K562 (cell line): ENCODE data around the gene FKBP8. TPM values are rescaled to one million over a fixed set of nuclear protein-coding genes. Genes with fewer than 3 reads are reported as not detected.

Experiments used
- ATAC-seq: fragments of 200-7000 bp; cut with Tn5 transposase; 3 replicates; pipeline ENCODE4 v1.9.1; 2020; ENCODE audit warnings: moderate library complexity
- BruUV-seq: library from RNA; stranded (reverse); fragments of 400-500 nt; replicated peaks from 2 replicates; lab custom pipeline; 2021; lab: Mats Ljungman, UMichigan
- CTCF ChIA-PET: fragments of 300-600 bp; formaldehyde crosslinking; extraction: SDS; loops from one replicate; lab custom pipeline; 2021; ENCODE audit warnings: low intra/inter-chr PET ratio; lab: Yijun Ruan, JAX
- POLR2A ChIA-PET: fragments of 300-600, 350-650 bp; sonication (Branson Sonifier 250); formaldehyde crosslinking; extraction: SDS; loops from one replicate; lab custom pipeline; 2021; ENCODE audit warnings: antibody characterized with exemption, inconsistent platforms; lab: Yijun Ruan, JAX
- DNase-seq, 4 experiments: peaks; one replicate each; pipeline versions ENCODE4 v3.0.0 to v3.0.0-alpha.2; 2011 to 2018; ENCODE audit warnings: low spot score in 3 of 4, mixed read lengths in 3 of 4; ENCODE audit errors: extremely low read depth in 1 of 4
- FAIRE-seq: peaks from 2 replicates; lab custom pipeline; 2011; peaks lifted over from hg19 to GRCh38; lab: Jason Lieb, UNC
- H2AFZ ChIP-seq: 2 replicates; pipeline ENCODE4 v1.6.0; 2011; ENCODE audit warnings: low read depth, low read length, control low read depth, inconsistent platforms
- H3K27ac ChIP-seq: fragments of 200-600 bp; 3 replicates; pipeline ENCODE4 v1.8.0; 2011; ENCODE audit warnings: low read depth, mild to moderate bottlenecking, control low read depth, inconsistent platforms, low read length, moderate library complexity, mixed read lengths; ENCODE audit errors: extremely low read depth
- H3K27me3 ChIP-seq, 2 experiments: fragments of 300-600 bp in 1 of 2; 2 replicates in 1 of 2; 3 replicates in 1 of 2; pipeline versions ENCODE4 v1.6.0 to v1.8.0; 2011; ENCODE audit warnings: inconsistent platforms in 2 of 2, low read length in 2 of 2, mild to moderate bottlenecking in 1 of 2, mixed read lengths in 1 of 2, moderate library complexity in 1 of 2; ENCODE audit not compliant: control insufficient read depth in 2 of 2, insufficient read depth in 2 of 2
- H3K36me3 ChIP-seq: fragments of 300-600 bp; 3 replicates; pipeline ENCODE4 v1.8.0; 2011; ENCODE audit warnings: mild to moderate bottlenecking, low read length, inconsistent platforms; ENCODE audit not compliant: control insufficient read depth, insufficient read depth
- H3K4me1 ChIP-seq, 2 experiments: fragments of 200-600 bp in 1 of 2; replicated peaks in 1 of 2; 2 replicates in 1 of 2; 3 replicates in 1 of 2; pipeline versions ENCODE4 v1.5.1 to v1.8.0; 2011; ENCODE audit warnings: inconsistent platforms in 2 of 2, low read length in 2 of 2, mild to moderate bottlenecking in 1 of 2, mixed read lengths in 1 of 2, moderate library complexity in 1 of 2; ENCODE audit not compliant: control insufficient read depth in 2 of 2, insufficient read depth in 2 of 2
- H3K4me2 ChIP-seq: 2 replicates; pipeline ENCODE4 v1.6.1; 2011; ENCODE audit warnings: low read length, control low read depth, inconsistent platforms, mixed read lengths; ENCODE audit not compliant: insufficient read depth
- H3K4me3 ChIP-seq: fragments of 200-600 bp; sonication (generic), shearing (Covaris generic); 2 replicates; pipeline ENCODE4 v1.5.1; 2016; ENCODE audit warnings: control low read depth, inconsistent platforms
- H3K79me2 ChIP-seq: fragments of 200-600 bp; 3 replicates; pipeline ENCODE4 v1.8.0; 2011; ENCODE audit warnings: low read length, inconsistent platforms; ENCODE audit not compliant: control insufficient read depth, insufficient read depth
- H3K9ac ChIP-seq, 2 experiments: 2 replicates each; pipeline versions ENCODE4 v1.6.0 to v1.6.1; 2011; ENCODE audit warnings: low read depth in 2 of 2, low read length in 2 of 2, control low read depth in 1 of 2, inconsistent platforms in 1 of 2, mild to moderate bottlenecking in 1 of 2, mixed read lengths in 1 of 2; ENCODE audit not compliant: insufficient read depth in 1 of 2
- H3K9me1 ChIP-seq: one replicate; pipeline ENCODE4 v1.6.0; 2011; ENCODE audit warnings: inconsistent platforms, mild to moderate bottlenecking, low read length, moderate library complexity; ENCODE audit not compliant: control insufficient read depth, insufficient read depth
- H3K9me3 ChIP-seq: replicated peaks from 2 replicates; pipeline ENCODE4 v1.5.1; 2011; ENCODE audit warnings: low read depth, low read length, inconsistent platforms; ENCODE audit not compliant: control insufficient read depth, insufficient read depth
- H4K20me1 ChIP-seq: replicated peaks from 2 replicates; pipeline ENCODE4 v1.6.1; 2011; ENCODE audit warnings: low read length, inconsistent platforms, mixed read lengths; ENCODE audit not compliant: control insufficient read depth, insufficient read depth
- CXXC5 ChIP-seq: fragments of 250-450 bp; sonication (Bioruptor Pico); IDR thresholded peaks from 2 replicates; pipeline ENCODE4 v1.8.0; 2022; ENCODE audit warnings: inconsistent platforms, mild to moderate bottlenecking, moderate library complexity
- SMARCA5 ChIP-seq: fragments of 450-650 bp; IDR thresholded peaks from 2 replicates; pipeline ENCODE4 v1.6.1; 2016
- SPI1 ChIP-seq: IDR thresholded peaks from 2 replicates; pipeline ENCODE4 v1.6.1; 2011; ENCODE audit warnings: low read depth, low read length, control low read depth, borderline replicate concordance
- WGBS: fragments of 100-300 bp; shearing (Covaris generic); methylation state at CpG from one replicate; pipeline ENCODE4 v1.1.6; 2016; ENCODE audit warnings: low coverage, mixed read lengths; ENCODE audit not compliant: insufficient coverage; ENCODE audit errors: missing lambda C conversion rate; 5-methylcytosine and 5-hydroxymethylcytosine counted together
- in situ Hi-C: fragments of 300-500 bp; cut with MboI; formaldehyde crosslinking; loops from 4 replicates; pipeline ENCODE4 v1.15.0; 2018; ENCODE audit warnings: inconsistent platforms, mixed read lengths
- intact Hi-C: fragments of 100-400 bp; cut with micrococcal nuclease; formaldehyde crosslinking; loops from 2 replicates; pipeline ENCODE4 v1.14.2; 2022
- polyA plus RNA-seq, 8 experiments: library from polyadenylated mRNA; depleted of rRNA in 4 of 8; stranded (reverse) in 5 of 8; unstranded in 3 of 8; fragments of >200 nt; fragmentation: Nextera tagmentation in 2 of 8; fragmentation: Illumina TruSeq in 1 of 8; extraction: Ambion mirVana in 2 of 8; extraction: Trizol in 1 of 8; gene quantifications; 2 replicates each; pipeline versions ENCODE4 v1.2.1 to v1.2.3, GENCODE V29; 2011 to 2014; ENCODE audit warnings: inconsistent platforms in 1 of 8, missing spikeins in 1 of 8
- total RNA-seq, 7 experiments: library from RNA; depleted of rRNA in 6 of 7; stranded (reverse); fragments of >200 nt in 6 of 7; fragmentation: Illumina TruSeq in 2 of 7; extraction: Trizol in 2 of 7; gene quantifications; 2 replicates each; pipeline versions ENCODE4 v1.2.1 to v1.2.3, GENCODE V29; 2011 to 2021; ENCODE audit warnings: low replicate concordance in 1 of 7
- TF ChIP-seq, protein P1 (sequence below): sonication (generic); formaldehyde crosslinking; IDR thresholded peaks from 2 replicates; pipeline ENCODE4 v1.8.0; 2022; ENCODE audit warnings: mild to moderate bottlenecking, missing genetic modification reagents

Gene FKBP8
- total and polyA plus RNA-seq, 9 of the 15 experiments (the other 6 are each of a cell fraction or from before 2014, with no cell fraction given) = 0.46 to 236 (median 104) TPM

DNA sequence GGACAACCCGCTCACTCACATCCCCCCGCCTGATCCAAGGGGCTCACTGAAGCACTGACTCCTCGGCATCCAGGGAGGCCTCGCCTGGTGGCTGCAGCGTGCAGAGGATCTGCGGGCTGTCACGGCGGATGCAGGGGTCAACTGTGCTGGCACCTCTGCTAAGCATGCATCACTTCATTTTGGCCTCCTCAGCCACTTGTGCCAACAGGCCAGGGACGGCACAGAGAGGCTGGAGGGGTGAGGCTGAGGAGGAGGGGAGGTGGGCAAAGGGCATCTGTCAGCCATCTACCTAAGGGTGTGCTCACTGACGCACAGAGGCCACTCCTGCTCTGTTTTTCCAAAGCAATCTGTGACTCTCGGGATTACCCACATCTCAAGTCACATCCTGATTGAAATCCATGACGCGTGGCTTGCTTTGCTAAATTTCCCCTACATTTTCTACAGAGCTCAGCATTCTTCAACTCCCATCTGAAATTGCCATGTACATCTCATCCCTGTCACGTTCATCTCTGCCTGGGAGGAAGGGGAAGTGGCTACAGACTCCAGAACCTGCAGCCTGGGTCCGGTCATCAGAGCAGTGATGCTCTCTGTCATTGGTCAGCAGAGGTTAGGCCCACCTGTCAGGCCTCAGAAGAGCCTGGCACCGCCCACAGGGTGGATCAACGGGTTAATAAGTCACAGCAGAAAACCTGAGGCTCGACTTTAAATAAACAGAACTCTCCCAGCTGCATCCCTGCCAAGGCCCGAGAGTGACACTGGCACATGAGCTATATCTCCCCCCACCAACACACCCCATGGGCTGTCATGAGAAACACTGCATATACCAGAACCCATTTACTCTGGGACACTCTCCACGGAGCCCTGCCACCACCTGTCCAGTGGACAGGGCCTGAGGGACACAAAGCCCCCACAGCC, 39.1 kb downstream of the FKBP8 start:
- no peak overlapping the region for H2AFZ ChIP-seq
- 73% methylated on average over 20 of the region's 20 CpGs for WGBS
- in situ Hi-C loops (no loop called here), intact Hi-C loops (no loop called here)
- FAIRE-seq (peak; percentile 54), DNase-seq (no peak), ATAC-seq (no peak)
- H3K4me3 ChIP-seq = no peak overlapping the region
- POLR2A ChIA-PET = interaction anchor here (0.7 to 9.2 kb wide), 3 partner anchors 12 to 333 kb away, joined by 3 to 84 read pairs (median 13); partner anchors contain the start of gene ELL
- TF ChIP-seq SMARCA5 (no peak), SPI1 (peak; percentile 52; the same call in 1 of the 2 replicates)
- BruUV-seq = no TSS peak
- no peaks in the 10 kb centered on the region for H3K9me3 ChIP-seq
- H3K36me3 ChIP-seq = peaks cover 13% of the 10 kb centered on the region; the same call in 2 of the 3 replicates
- peak overlapping the region in 1 of 2 experiments; percentile 77; a peak in 2 of 4 replicates for H3K9ac ChIP-seq
- peaks cover 94% of the 10 kb centered on the region for H4K20me1 ChIP-seq
- no peak overlapping the region for H3K4me2 ChIP-seq
- CTCF ChIA-PET = no interaction called here
- peaks cover 98% of the 10 kb centered on the region for H3K79me2 ChIP-seq
- no peaks in the 10 kb centered on the region for H3K27me3 ChIP-seq
- peaks cover 30% of the 10 kb centered on the region for H3K9me1 ChIP-seq
- no peak overlapping the region for H3K27ac ChIP-seq
- peaks cover 22 to 66% of the 10 kb centered on the region in 2 experiments for H3K4me1 ChIP-seq

DNA sequence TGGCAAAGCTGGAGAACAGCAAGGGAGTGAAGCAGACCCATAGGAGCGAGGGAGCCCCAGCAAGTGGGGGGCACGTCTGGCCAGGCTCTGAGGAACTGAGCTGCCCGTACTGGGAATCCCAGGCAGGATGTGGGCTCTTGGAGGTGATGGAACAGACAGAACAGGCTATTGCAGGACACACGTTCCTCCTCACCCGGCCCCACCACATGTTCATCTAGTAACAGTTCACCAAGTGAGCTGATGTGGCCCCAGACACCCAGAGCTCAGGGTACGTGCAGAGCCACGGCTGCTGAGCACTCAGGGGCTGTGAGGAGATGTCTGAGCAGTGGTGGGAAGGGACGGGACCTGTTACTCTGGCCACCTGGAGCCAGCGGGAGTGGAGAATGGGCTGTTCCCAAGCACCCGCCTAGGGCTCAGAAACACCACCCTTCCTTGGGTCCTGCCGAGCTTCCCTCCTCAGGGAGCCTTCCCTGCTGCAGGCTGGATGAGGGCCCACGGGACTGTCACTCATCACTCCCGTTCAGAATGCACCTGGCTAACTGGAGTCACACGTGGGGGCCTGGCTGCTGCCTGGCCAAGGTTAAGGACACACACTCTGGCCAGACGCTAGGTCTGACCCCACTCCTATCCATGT, 39.9 kb downstream of the FKBP8 start:
- Histone ChIP-seq H3K27ac (no peak overlapping the region), H3K27me3 (no peaks in the 10 kb centered on the region), H3K9me3 (no peaks in the 10 kb centered on the region), H3K9ac (peak overlapping the region in 1 of 2 experiments; percentile 24; a peak in 2 of 4 replicates), H3K4me1 (peaks cover 19 to 67% of the 10 kb centered on the region in 2 experiments), H3K4me3 (no peak overlapping the region), H4K20me1 (peaks cover 92% of the 10 kb centered on the region), H3K79me2 (peaks cover 96% of the 10 kb centered on the region), H3K9me1 (peaks cover 24% of the 10 kb centered on the region), H3K4me2 (no peak overlapping the region), H2AFZ (no peak overlapping the region), H3K36me3 (peaks cover 13% of the 10 kb centered on the region; the same call in 2 of the 3 replicates)
- no peak for FAIRE-seq
- BruUV-seq = no TSS peak
- CTCF ChIA-PET = no interaction called here
- in situ Hi-C loops = no loop called here
- TF ChIP-seq, protein P1, sequence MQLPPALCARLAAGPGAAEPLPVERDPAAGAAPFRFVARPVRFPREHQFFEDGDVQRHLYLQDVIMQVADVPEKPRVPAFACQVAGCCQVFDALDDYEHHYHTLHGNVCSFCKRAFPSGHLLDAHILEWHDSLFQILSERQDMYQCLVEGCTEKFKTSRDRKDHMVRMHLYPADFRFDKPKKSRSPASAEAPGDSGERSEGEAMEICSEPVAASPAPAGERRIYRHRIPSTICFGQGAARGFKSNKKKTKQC (CRISPR knock-in tag) = no peak
- no peak for TF ChIP-seq CXXC5 (CRISPR knock-in tag)
- no peak for ATAC-seq
- WGBS = 71% methylated on average over 14 of the region's 15 CpGs
- POLR2A ChIA-PET = interaction anchor here (0.7 to 3.1 kb wide), 4 partner anchors 11 to 224 kb away, joined by 3 to 13 read pairs (median 6); no protein-coding TSS in a partner anchor
- intact Hi-C loops = no loop called here
- no peak for DNase-seq
